ENCODE results near the gene KCTD18. TPM values are rescaled to one million over a fixed set of nuclear protein-coding genes. Genes with fewer than 3 reads are reported as not detected.

Gene KCTD18
- total and polyA plus RNA-seq, 2 of the 8 experiments (the other 6 are each of a cell fraction or from before 2014, with no cell fraction given) = 1.6 to 3.1 TPM

GRCh38 chr2:200498402-200499162 lies 11.3 kb downstream of the KCTD18 start:
- H4K5ac ChIP-seq (ENCODE audit: insufficient read length, low read depth, low read length) = no peak overlapping the region
- H2BK120ac ChIP-seq (replicated peaks; ENCODE audit: low read depth, low read length) = no peak overlapping the region
- H3K14ac ChIP-seq (ENCODE audit: insufficient read length) = no peak overlapping the region
- no peak overlapping the region for H4K8ac ChIP-seq (ENCODE audit: extremely low read depth, insufficient read depth, low read length)
- H3K4me1 ChIP-seq (replicated peaks in 1 of 4; ENCODE audit: control insufficient read depth in 3 of 4, insufficient read depth in 4 of 4, low read length in 3 of 4) = no peaks in the 10 kb centered on the region; a peak in 1 of 7 replicates
- no peak overlapping the region for H3K56ac ChIP-seq (replicated peaks; ENCODE audit: insufficient read length, low read depth, low read length)
- H3K23ac ChIP-seq (ENCODE audit: insufficient read length) = no peak overlapping the region
- H3K23me2 ChIP-seq (ENCODE audit: low read depth, low read length) = no peaks in the 10 kb centered on the region
- no peaks in the 10 kb centered on the region for H4K20me1 ChIP-seq (replicated peaks in 1 of 2; ENCODE audit: control insufficient read depth in 1 of 2, insufficient read depth in 2 of 2, low read length in 2 of 2)
- H3K79me2 ChIP-seq (ENCODE audit: control insufficient read depth in 1 of 2, insufficient read depth in 2 of 2, low read length in 2 of 2) = no peaks in the 10 kb centered on the region
- H3K4me2 ChIP-seq (ENCODE audit: insufficient read depth in 1 of 2, low read depth in 2 of 2, low read length in 2 of 2) = no peak overlapping the region
- no peak overlapping the region for H2BK15ac ChIP-seq (ENCODE audit: low read length)
- no peak overlapping the region for H3K4me3 ChIP-seq (ENCODE audit: extremely low read depth in 1 of 4, insufficient read depth in 2 of 4, low read depth in 3 of 4, low read length in 4 of 4)
- ChIA-PET POLR2A (ENCODE audit: partially characterized antibody) (no interaction called here), CTCF (ENCODE audit: partially characterized antibody) (interaction anchor here (1.2 to 4.5 kb wide), 2 partner anchors 15 to 30 kb away, joined by 3 to 22 read pairs; no protein-coding TSS in a partner anchor)
- WGBS, 2 experiments (ENCODE audit: extremely low coverage in 1 of 2, insufficient coverage in 1 of 2, insufficient read length in 1 of 2, insufficient replicate concordance in 2 of 2, low coverage in 1 of 2, low lambda C conversion rate in 2 of 2, missing lambda C conversion rate in 1 of 2) = 82% methylated on average over 2 of the region's 2 CpGs; no CpG with 5 or more reads in 1 of the 2 experiments
- no peak overlapping the region for H2BK12ac ChIP-seq (ENCODE audit: low read depth, low read length)
- no peak overlapping the region for H3K4ac ChIP-seq (replicated peaks; ENCODE audit: insufficient read length, low read depth, low read length)
- H3K27ac ChIP-seq (ENCODE audit: low read depth, low read length) = no peak overlapping the region
- H3K18ac ChIP-seq (ENCODE audit: extremely low read depth, low read length) = no peak overlapping the region
- no peaks in the 10 kb centered on the region for H3K36me3 ChIP-seq (ENCODE audit: control insufficient read depth in 2 of 4, insufficient read depth in 4 of 4, low read length in 3 of 4)
- FAIRE-seq (no peak), DNase-seq (ENCODE audit: low read depth in 1 of 2, low spot score in 2 of 2) (no peak)
- H4K91ac ChIP-seq (replicated peaks; ENCODE audit: insufficient read length, low read length) = no peak overlapping the region
- no peak overlapping the region for H2AFZ ChIP-seq (ENCODE audit: low read length)
- H2BK20ac ChIP-seq (ENCODE audit: low read length) = no peak overlapping the region
- no peak overlapping the region for H2AK5ac ChIP-seq (ENCODE audit: low read depth, low read length)
- H3K9me3 ChIP-seq (ENCODE audit: insufficient read depth in 2 of 2, low read depth in 1 of 2, low read length in 1 of 2) = no peaks in the 10 kb centered on the region
- H3K9ac ChIP-seq (replicated peaks in 1 of 4; ENCODE audit: extremely low read depth in 1 of 4, low read depth in 3 of 4, low read length in 3 of 4) = no peak overlapping the region
- no peaks in the 10 kb centered on the region for H3K27me3 ChIP-seq (replicated peaks in 1 of 4; ENCODE audit: control insufficient read depth in 3 of 4, extremely low read depth in 1 of 4, insufficient read depth in 3 of 4, low read length in 3 of 4)
- no peak overlapping the region for H2BK5ac ChIP-seq (ENCODE audit: low read depth, low read length)
- no peaks in the 10 kb centered on the region for H3K79me1 ChIP-seq (ENCODE audit: low read depth, low read length)
- no peak for TF ChIP-seq PHF8 (conservative IDR thresholded peaks at IDR 0.05; ENCODE audit: low read depth, low read length)
- TF ChIP-seq MAFK (IDR thresholded peaks at IDR 0.05; ENCODE audit: low read depth, low read length) = no peak
- TF ChIP-seq EZH2 (IDR thresholded peaks at IDR 0.05; ENCODE audit: low read depth, low read length, severe bottlenecking) = no peak
- TF ChIP-seq POLR2AphosphoS5 (IDR thresholded peaks at IDR 0.05; ENCODE audit: low read depth, low read length) = no peak
- TF ChIP-seq SIN3A (conservative IDR thresholded peaks at IDR 0.05 in 1 of 2, IDR thresholded peaks at IDR 0.05 in 1 of 2; ENCODE audit: low read depth in 1 of 2, low read length in 2 of 2) = no peak
- TF ChIP-seq EGR1 (IDR thresholded peaks at IDR 0.05; ENCODE audit: borderline replicate concordance, low read depth, low read length) = no peak
- TF ChIP-seq RAD21 (IDR thresholded peaks at IDR 0.05 in 1 of 2, conservative IDR thresholded peaks at IDR 0.05 in 1 of 2; ENCODE audit: low read depth in 2 of 2, low read length in 2 of 2) = no peak
- TF ChIP-seq HDAC6 (IDR thresholded peaks at IDR 0.05; ENCODE audit: low read depth, low read length) = no peak
- no peak for TF ChIP-seq POLR2A (IDR thresholded peaks at IDR 0.05; ENCODE audit: control extremely low read depth in 1 of 2, low read depth in 2 of 2, low read length in 2 of 2)
- TF ChIP-seq SAP30 (IDR thresholded peaks at IDR 0.05; ENCODE audit: insufficient read depth, insufficient replicate concordance, low read length) = no peak
- no peak for TF ChIP-seq TBP (IDR thresholded peaks at IDR 0.05; ENCODE audit: low read depth, low read length)
- TF ChIP-seq JUN (IDR thresholded peaks at IDR 0.05; ENCODE audit: low read depth, low read length) = no peak
- no peak for TF ChIP-seq MAX (IDR thresholded peaks at IDR 0.05)
